COLO829 (cell line): Measurements from ENCODE around the gene ARHGEF38.
"Not testable (repeated sequence)": the region's sequence is repeated elsewhere in the genome, so short reads cannot be mapped to it uniquely, and the experiment has no call there.

ENCODE experiments used
- DNase-seq: peaks from one replicate; pipeline ENCODE4 v3.0.0; 2012; ENCODE audit warnings: low spot score

The ARHGEF38 gene

DNA sequence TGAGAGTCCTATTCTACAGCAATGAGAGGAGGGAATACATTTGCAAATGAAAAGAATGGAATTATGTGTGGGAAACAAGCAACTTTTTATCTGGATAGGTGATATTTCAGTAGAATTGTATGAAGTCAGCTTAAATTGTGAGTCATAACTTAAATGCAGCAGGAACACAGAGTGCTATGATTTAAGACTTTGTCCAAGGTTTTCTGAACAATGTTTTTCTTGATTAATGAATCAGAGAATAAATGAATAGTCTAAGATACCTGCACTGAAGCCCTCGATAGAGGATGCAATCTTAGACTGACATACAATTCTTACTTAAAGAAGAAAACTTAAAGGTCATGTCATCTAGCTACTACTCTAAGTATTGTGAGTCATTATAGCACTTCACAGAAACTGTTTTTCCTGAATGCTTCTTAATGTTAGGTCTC is 8.0 kb downstream of the ARHGEF38 start:
- peak; percentile 50 for DNase-seq

DNA sequence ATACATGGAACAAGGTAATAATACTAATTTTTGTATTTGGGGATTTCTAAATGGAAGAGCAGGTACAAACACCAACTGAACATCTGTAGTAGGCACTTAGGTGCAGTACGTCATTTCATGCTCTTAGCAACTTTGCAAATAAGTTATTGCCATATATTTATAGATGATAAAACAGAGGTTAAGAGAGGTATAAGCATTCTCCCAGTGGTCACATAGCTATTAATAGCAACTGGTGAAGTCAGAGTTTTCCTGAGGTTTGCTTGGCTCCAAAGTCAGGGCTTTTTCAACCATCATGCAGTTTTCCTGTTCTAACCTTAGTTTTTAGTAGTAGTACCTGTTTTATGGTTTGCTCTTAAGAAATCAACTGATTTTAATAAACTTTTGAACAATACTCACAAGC is 10.9 kb downstream of the ARHGEF38 start:
- DNase-seq, result no peak

DNA sequence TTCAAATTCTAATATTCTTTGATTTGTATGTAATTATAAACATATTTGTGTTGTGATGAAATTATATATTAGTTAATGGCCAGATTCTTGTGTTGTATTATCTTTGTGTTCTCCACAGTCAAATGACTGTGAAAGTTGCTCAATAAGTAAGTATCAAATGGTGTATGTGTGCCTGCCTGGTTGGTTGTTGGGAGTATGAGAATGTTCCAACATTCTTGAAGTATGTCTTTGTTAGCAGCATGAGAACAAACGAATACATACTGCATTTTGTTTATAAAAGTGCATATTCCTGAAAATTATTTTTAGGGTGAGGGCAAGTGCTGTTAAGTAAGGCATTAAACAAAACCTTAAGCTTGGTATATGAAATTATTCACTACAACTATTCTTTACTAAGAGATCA is 16.2 kb downstream of the ARHGEF38 start:
- DNase-seq, result no peak

DNA sequence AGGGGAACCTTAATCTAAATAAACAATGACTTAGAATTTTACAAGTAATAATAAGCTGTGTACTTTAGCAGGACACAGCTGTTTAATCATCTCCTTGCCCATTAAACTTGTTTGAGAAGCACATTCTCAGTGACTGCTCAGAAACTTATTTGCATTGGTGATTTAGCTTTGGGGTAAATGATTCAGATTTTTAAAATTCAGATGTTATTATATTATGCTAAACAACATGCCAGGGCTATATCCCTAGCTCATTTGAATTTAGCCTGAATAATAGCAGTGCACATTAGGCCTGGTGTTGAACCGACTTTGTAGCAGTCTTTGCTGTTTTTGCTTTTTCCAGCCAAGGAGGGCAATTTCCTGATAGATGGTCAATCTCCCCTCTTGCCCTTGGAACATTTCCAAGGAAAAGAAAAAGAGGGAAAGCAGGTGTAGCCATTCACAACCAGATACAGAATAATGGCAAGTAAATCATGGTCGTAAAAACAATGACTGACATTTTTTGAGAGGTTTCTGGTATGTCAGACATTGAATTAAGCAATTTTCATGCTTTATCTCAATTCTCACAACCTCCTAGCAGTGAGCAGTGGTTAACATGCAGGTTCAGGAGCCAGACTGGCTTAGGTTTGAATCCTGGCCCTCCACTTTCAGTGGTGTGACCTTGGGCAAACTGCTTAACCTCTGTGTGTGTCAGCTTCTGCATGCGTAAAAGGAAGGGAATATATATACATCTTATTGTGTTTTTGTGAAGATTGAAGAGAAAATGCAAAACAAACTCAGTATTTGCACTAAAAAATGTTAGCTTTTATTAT is 16.8 kb downstream of the ARHGEF38 start:
- DNase-seq, result no peak

DNA sequence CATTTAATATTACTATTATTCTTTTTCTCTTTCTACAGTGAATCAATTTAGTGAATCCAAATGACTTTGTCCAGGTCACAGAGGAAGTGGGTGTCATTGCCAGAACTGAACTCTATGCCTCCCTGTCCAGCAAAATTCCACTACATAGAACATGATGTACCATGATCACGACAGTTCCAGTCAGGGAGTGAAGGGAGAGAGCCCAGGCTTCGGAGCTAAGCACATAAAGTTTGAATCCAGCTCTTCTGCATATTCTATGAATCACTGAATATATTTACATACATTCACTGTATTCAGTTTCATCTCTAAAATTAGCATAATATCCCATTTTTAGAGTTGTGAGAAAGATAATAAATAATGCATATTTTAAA is 17.4 kb downstream of the ARHGEF38 start:
- DNase-seq, result no peak

DNA sequence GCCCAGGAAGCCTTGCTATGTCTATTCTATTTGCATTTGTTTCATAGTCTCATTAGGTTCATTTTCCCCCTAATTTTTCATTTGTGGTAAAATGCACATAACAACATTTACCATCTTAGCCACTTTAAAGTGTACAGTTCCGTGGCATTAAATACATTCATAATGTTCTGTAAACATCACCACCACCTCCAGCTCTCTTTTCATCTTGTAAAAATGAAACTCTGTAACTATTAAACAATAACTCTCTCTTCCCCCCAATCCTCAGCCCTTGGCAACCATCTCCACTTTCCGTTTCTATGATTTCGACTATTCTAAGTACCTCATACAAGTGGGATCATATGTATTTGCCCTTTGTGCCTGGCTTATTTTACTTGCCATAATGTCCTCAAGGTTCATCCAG is 19.9 kb downstream of the ARHGEF38 start:
- DNase-seq, result no peak

DNA sequence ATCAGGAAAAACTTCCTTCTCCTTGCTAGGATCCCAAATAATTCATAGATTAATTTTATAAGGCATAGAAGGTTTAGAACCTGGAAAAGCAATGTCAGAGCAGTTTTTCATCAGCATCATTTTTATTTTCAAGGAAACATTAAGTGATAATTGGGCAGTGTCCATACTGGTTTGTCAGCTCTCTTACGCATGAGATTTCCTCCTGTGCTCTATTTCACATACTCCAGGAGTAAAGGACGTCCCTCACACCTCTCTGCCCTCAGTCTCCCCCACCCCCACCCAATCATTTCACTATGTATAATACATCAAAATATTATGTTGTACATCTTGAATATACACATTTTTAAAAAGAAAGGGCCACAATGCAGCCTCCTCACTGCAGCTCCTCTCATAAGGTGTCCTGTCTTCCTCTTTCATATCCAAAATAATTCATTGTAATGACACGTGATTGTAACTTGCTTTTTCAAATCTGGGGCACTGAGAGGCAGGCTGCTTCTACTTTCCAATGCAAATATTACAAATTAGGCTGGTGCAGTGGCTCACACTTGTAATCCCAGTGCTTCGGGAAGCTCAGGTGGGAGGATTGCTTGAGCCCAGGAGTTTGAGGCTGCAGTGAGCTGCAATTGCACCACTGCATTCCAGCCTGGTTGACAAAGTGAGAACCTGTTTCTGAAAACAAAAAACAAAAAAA is 34.4 kb downstream of the ARHGEF38 start:
- no peak for DNase-seq

DNA sequence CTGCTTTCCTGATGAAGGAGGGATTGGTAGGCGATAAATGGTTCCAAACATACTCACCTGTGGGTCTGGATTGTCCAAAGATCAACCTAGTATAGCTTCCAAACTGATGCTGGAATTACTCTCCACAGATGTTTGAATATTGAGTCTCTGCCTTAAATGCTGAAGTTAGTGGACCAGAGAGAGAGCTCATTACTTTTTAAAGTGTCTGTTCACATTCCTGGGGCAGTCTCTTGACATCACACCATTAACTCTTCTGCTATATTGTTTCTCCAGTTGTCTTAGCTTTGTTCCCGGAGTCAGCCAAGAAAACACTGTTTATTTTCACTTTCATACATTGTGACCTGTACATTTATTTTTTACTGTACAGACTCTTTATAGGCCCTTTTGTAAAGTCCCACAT is 35.4 kb downstream of the ARHGEF38 start:
- DNase-seq, result no peak

DNA sequence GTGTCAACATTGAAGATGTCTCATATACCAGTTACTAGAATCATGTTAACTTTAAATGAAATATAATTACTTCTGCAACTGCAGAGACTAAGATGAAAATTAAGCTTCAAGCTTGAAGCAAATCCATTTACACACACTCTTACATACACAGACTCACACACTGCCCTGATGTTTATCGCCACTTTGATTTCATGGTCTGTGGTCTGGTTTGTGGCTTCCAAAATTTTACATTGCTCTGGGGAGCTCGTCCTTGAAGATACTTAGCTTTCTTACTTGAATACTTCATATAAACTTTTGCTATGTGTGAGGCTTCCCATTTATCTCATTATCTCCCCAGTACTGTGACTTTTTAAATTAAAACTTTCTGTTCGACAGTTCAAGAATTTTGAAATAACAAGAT is 35.8 kb downstream of the ARHGEF38 start:
- DNase-seq, result no peak

DNA sequence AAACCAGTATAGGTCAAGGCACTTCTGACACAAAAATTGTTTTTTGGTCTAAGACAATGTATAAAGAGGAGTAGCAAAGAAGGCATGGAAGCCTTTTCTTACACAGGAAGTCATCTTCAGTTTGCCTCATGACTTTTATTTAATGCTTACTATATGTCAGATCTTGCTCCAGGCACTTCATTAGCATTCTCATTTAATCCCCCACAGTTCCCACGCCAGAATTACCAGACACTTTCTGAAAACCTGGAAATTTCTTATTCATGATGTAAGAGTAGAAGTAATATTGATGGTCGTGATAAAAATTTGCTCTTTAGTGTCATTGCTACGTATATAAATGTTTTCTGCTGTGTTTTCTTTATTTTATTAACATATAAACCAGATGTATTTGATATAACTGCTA is 39.2 kb downstream of the ARHGEF38 start:
- DNase-seq, result peak; percentile 49

DNA sequence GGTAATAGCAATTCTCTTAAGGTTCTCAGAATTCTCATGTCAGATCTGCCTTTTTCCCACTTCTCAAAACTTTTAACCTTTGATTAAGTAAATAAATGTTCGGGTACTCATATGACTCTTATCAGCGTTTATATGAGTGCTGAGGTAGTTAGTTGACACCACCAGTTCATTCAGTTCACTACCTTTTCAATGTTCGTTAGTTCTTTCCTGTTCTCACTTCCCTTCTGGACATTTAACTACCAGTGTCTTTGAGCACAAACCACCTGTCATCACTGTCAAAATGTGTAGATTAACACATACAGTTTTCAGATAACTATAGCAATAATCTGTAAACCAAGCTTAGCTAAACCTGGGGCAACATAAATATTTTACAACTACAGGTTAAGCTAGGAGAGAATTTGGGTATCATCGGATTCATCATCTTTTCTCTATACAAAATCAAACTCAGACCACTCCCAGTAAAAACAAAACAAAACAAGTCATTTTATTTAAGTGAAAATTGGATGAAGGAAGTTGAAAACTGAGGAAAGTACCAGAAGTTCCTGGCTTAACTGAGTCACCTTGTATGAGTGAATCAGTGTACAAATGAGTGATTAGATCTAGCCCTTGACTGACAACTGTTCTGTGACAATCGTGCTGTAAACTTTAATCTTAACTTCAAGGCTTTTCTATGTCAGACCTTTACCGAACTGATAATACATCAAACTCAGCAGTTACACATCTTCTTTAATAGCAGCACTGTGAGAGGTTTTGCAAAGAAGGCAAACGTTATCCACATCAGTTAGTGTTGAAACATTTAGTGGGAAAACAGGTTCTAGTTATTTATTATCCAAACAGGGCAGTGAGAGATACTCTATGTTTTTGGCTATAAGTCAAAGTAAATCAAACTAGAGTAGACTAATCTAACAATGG is 41.9 kb downstream of the ARHGEF38 start:
- no peak for DNase-seq

DNA sequence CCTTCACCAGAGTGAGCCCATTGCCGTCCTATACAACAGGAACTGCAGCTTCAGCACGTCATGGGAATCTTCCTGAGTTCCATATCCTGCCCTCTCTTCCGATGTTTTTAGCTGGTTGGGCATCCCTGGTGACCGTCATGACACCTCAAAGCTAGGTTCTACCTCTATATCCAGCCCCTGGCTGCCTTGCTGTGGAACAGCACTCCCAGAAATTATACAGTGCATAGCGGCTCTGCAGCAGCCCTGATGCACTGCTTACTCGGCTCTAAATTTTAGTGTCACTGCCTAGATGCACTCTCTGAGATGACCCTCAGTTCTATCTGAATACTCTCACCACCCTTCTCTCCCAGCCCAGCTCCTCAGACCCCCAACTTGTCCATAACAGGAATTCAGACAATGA is 44.3 kb downstream of the ARHGEF38 start:
- DNase-seq, result no peak

DNA sequence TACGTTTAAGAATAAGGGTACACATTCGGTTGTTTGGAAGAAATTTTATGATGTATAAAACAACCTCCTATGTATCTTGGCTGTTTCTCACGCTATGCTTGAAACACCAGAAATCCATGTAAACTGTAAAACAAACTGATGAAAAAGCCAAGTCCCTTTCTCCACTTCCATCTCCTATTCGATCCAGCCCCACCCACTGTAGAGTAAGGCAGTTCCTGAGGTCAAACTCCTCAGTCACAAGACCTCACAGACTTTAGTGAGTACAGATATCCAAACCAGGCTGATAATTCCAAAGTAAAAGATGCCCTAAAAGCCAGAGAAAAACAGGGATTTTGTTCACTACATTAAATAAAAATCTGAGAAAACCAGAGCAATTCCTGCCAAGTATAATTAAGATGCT is 45.6 kb downstream of the ARHGEF38 start:
- DNase-seq, result no peak

DNA sequence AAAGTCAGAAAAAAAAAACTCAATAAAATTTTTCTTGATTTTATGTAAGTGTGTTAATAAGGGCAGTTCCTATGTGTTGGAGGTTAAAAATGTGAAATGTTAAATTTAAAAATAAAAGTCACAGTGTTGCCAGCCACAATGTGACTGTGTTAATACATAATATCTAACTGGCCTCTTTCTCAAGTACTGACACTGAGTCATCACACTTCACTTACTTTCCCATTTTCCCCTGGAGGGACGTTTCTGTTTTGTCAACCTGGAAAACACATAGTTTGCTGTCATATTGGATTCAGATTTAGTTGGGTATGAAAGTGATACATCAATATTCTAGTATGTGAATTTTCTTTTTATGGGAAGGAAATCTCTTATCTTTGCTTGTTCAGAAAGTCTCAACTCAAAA is 46.4 kb downstream of the ARHGEF38 start:
- DNase-seq, result peak; percentile 41

DNA sequence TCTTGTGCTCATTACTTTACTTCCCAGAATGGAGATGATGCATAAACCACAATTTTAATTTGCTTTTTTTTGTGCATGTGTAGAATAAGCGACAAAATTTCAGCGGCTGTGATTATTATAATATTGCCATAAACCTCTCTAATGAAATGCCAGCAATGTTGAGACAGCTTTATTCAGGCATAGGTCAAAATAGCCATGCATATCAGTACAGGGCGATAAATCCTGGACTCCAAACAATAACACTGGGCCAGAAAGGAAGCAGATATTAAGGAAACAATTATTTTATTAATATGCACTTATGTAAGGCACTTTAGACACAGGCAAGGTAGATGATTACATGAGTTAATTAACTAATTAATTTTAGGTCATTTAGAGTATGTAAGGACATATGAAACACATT is 47.1 kb downstream of the ARHGEF38 start:
- no peak for DNase-seq

DNA sequence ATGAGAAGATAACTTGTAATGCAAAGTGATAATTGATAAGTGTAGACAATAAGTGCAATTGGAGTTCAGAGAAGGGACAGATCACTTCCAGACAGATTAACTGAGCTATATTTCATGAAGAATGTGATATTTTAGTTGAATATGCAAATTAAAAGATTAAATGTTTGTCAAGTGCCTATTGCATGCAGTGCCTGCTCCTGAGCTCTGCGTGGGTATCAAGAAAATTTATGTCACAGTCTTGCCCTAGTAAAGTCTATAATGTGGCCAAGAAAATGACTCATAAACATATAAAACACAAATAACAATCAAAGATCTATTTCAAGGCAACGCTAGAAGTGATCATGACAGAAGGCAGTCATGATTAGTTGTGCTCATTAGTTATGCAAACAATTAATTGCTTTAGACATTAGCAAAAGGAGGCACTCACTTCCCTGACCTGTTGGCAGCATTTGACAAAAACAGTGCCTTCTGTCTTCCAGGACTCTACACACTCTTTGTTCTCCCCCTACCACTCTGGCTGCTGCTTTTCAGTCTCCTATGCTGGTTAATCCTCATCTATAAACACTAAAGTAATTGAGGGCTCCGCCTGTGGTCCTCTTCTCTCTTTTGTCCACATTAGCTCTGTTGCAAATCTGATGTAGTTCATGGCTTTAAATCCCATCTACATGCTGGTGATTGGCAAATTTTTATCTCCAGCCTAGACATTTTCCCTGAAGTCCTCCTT is 47.7 kb downstream of the ARHGEF38 start:
- no peak for DNase-seq

DNA sequence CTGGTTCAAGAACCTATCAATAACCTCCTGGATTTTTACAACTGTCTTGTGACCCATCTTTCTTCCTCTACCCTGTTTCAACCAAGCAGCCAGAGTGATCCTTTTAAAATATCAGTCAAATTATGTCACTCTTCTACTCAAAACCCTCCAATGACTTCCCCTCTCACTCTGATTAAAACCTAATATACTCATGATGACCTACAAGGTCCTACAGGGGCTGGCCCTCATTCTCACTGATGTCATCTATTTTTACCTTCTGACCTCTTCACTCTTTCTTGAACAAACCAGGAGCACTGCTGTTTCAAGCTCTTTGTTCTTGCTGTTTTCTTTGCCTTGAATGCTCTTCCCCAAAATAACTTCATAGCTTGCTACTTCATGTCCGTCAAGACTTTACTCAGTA is 48.5 kb downstream of the ARHGEF38 start:
- no peak for DNase-seq

DNA sequence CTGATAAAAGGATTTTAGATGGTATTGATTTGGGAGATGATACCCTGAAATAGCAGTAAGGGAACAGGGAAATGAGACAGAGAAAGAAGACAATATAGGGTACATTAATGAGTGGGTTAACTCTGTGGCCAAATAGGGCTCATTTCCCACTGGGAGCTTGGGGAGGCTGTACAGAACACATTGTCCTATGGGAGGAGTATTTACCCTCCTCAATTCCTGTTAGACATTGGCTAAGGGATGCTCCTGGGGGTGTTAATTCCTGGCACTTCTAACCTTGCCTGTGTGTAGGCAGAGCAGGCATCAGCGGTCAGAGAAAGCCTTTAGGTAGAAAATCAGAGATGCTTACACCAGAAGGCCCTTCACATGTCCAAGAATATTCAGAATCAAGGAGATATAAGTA is 49.0 kb downstream of the ARHGEF38 start:
- DNase-seq, result no peak

DNA sequence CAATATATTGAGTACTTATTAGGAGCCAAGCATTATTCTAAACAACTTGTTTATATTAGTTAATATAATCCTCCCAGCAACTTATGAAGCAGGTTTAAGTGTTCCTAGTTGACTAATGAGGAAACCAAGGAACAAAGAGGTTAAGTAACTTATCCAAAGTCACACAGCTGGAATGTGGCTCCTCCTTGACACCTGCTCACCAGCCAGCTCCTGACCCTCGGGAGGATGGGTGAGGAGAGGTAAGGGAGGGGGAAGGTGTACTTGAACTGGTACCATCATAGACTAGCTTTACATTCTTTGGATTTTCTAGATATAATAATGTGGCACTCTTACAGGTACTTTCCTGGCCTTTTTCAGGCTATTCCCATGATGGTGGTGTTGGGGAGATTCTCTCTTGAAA is 50.7 kb downstream of the ARHGEF38 start:
- no peak for DNase-seq

DNA sequence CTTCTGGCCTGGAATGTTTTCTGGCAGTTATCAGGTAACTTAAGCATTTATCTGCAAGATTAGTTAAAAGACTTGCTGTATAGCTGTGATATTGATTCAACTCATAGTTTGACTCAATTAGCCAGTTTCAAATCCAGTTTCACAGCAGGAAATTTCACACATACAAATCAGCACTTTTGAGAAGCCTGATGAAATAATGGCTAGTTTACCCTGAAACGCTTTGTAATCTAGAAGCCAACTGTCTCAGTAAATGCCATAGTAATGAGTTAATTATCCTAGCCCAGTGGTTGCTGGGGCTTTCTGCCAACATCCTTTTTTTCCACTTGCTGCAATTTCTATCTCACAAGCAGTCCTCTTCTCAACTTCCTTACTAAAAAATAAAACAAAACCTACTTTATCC is 53.1 kb downstream of the ARHGEF38 start:
- peak; percentile 29 for DNase-seq

DNA sequence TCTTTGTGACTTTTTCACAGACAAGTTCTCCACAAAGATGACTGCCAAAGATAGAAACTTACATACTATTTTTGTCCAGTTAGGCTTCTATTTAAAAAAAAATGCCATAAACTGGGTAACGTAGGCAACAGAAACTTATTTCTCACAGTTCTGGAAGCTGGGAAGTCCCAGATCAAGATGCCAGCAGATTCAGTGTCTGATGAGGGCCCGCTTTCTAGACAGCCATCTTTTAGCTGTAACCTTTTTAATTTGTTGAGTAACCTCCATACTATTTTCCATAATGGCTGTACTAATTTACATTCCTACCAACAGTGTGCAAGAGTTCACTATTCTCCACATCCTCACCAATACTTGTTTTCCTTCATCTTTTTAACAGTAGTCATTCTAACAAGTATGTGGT is 55.5 kb downstream of the ARHGEF38 start:
- DNase-seq, result no peak

DNA sequence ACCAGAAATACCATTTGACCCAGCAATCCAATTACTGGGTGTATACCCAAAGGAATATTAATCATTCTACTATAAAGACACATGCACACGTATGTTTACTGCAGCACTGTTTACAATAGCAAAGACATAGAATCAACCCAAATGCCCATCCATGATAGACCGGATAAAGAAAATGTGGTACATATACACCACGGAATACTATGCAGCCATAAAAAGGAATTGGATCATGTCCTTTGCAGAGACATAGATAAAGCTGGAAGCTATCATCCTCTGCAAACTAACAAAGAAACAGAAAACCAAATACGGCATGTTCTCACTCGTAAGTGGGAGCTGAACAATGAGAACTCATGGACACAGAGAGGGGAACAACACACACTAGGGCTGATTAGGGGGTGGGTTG is 57.4 kb downstream of the ARHGEF38 start:
- not testable (repeated sequence) for DNase-seq
